NCI-H82 treated with DMSO at 0.1 percent for 48 hours (cell line): ENCODE results near the gene FANCC.

ENCODE experiments used
- DNase-seq: peaks from one replicate; lab custom pipeline; 2025; ENCODE audit not compliant: unreplicated experiment; lab: John Stamatoyannopoulos, UW

The FANCC gene

DNA sequence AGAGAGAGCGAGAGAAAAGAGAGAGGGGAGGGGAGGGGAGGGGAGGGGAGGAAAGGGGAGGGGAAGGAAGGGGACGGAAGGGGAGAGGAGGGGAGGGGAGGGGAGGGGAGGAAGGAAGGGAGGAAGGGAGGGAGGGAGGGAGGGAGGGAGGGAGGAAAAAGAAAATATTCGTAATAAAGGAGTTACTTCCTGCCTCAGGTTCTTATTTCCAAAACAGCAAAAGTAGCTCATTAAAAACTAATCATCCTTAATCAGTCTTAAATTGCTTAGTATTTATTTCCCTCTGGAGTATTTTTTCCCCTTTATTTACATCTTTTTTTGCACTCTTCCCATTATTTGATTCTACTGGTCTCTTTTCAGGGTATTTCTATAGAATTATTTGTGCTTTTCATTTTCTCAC lies 162.3 kb downstream of the FANCC start:
- no peak for DNase-seq

DNA sequence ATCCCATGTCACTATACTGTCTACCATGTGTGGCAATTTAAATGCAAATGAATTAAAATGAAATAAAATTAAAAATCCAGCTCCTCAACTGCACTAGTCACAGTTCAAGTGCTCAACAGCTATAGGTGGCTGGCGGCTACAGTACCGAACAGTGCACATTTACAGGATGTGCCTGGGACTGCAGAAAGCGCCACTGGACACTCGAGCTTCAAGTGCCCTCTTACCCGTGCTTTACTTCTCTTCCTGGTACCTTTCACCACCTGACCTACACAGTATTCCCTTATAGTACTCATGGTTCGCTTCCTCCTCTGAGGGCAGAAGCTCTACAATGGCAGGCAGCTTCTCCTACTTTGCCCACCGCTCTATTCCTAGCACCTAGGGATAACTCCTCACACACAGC lies 166.6 kb downstream of the FANCC start:
- no peak for DNase-seq

DNA sequence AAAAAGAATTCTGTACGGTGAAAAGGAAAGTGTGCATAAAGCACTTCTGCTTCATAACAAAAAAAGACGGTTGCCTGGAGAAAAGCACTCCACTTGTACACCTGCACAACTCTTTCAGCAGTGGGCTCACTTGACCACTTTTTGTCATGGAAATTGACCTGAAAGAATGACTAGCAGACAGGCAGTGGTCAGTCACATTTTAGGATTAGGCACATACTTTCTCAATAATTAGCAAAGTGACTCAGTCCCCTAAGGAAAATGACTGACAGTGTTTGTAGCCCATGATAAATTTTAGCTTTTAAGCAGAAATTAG lies 169.3 kb downstream of the FANCC start:
- no peak for DNase-seq

DNA sequence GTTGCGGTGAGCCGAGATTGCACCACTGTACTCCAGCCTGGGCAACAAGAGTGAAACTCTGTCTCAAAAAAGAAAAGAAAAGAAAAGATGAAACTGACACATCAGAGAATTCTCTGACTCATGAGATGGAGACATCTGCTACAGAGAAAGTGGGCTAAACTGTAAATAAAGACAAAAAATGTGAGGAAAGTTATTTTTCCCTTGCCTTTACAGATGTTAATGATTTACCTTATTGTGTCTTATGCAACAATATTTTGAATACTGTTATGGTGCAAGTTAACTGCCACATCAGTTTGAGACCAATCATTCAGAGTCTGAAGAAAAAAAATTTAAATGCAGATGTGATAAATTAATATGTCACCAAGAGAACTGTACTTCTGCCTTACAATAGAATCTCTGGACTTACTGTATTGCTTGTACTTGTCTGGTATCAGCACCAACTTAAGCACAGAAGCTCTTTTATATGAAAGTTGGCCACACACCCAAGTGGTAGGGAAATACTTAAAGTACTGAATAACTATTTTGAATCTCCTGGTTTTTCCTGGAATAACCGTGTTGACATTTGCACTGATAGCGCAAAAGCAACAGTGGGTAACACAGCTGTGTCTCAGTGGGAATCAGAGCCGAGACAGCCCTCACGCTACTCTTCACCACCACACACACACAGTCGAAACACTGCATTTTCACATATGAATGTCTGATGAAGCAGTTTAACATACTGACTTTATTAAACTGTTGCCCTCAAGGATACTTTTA lies 169.9 kb downstream of the FANCC start:
- DNase-seq: no peak

DNA sequence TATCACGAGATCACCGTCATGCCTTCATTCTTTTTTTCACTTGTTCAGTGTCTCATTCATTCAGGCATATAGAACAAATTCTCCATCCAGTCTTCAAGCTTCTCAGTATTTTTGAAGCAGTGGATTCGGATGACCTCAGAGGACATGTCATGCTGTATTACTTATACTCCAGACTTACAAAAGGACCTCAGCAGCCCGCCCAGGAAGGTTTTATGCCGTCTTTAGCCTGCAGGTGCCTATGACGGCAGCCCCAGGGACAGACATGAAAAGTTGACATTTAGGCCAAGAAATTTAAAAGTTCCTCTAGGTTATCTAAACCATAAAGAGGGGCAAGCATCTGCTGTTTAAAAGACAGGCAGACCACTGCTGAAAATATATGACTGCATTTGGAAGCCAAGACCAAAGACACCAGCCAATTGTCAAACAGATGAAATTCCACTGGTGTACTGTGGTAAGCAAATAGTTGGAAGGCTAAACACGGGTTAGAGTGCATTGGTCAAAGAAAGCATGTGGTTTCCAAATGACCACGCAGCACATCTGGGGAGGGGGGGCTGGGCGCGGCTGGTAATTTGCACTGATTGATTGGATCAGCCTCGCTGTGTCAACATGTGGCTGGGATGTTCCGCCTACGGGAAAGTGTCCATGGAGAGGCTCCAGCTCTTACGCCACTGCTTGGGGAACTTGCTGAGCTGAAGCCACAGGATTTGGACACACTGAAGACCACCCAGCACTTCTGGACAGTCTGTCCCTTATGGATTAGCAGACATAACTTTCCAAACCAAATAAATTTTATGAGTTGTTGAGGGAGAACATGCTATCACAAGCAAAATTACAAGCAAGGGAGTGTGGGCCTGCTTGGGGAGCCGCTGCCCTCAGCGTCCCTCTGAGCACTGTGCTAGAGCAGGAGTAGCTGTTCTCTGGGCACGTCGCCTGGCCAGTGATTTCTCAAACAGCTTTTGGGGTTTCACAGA lies 173.6 kb downstream of the FANCC start:
- no peak for DNase-seq

DNA sequence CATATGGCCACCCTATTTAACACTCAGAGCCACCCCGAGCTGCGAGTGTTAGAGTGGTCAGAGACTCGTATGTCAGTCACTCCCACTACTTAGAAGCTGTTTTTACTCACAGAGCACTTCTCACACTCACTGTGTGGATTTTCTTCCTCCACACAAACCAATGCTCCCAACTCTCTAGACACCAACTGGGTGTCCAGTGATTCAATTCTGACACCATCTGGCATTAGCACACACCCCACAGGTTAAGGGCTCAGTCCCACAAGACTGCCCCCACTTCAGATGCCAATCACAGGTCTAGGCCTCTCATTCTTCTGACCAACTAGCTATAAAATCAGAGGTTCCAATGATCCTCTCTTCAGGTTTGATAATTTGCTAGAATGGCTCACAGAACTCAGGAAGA lies 174.8 kb downstream of the FANCC start:
- DNase-seq: no peak

DNA sequence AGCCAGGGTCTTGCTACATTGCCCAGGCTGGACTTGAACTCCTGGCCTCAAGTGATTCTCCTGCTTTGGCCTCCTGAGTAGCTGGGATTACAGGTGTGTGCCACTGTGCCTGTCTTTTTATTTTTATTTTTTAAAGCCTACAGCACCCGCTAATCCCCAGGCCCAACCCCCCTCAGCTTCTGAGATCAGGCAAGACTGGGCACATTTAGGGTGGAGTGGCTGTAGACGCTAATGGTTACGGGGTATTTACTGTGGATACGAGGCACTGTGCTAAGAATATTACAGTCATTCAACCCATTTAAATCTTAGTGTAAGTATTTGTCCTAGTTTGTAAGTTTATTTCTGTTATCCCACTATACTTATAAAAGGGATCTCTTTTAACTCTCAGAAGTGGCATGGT lies 175.2 kb downstream of the FANCC start:
- DNase-seq: no peak

DNA sequence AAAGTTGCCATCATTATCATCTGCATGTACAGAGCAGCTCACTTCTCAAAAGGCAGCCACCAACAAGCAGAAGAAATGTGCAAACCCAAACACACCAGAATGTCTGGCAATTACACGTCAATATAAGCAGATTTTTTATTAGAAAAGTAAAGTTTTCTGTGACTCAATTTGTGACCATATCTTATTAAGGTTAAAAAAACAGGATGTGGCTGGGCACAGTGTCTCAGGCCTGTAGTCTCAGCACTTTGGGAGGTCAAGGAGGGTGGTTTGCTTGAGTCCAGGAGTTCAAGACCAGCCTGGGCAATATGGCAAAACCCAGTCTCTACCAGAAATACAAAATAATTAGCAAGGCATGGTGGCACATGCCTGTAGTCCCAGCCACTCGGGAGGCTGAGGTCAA lies 176.7 kb downstream of the FANCC start:
- DNase-seq: no peak

DNA sequence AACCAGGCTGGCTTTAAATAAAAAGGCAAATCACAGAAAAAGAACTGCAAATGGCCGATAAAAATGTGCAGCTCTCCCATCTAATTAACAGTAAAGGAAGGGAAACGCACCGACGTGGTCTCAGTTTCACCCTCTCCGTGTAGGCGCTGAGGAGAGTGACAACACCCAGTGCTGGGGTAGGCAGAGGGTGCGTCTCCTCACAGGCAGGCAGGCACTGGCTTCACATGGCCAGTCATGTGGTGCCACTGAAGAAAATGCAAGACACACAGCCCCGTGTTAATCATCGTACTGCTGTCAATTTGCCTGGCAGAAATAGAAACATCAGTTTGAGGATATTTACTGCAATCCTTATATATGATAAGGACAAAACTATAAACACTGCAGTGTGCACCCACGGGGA lies 178.4 kb downstream of the FANCC start:
- DNase-seq: no peak

DNA sequence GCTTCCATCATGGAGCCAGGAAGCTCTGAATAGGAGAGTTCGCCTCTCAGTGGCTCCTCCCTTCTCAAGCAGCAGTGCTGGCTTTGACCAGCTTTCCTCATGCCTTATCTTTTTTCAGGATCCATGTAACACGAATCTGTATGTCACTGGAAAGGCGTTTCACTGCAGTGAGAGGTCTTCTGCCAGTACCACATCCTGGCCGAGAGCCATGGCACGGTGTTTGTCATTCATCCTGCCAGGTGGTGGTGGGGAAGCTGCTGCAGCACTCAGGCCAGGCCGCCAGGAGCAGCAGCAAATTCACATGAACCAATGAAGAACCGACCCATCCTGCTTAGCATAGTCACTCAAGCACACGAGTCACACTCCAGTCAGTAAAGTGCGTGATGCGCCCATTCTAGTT lies 179.0 kb downstream of the FANCC start:
- no peak for DNase-seq

DNA sequence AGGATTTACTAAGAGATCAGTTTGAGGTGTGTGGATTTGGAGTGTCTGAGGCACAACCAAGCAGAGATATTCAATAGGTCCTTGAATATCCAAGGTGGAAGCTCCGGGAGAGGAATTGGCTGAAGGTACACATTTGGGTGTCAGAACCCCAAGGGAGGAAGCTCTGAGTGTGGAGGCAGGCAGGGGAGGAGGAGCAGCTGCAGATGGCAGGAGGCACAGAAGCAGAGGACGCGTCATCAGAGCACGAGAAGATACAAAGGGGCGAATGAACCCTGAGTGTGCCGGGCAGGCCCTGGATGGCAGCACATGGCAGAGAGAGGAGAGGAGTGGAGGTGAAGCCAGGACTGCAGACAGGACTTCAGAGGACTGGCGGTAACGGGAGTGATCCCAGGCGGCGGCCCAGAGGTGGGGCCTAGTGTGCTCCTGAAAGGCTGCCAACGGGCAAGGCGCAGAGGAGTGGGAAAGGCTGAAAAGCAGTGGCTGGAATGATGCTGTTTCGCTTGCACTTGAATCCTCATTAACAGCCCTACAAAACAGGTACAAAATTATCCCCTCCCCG lies 179.8 kb downstream of the FANCC start:
- no peak for DNase-seq

DNA sequence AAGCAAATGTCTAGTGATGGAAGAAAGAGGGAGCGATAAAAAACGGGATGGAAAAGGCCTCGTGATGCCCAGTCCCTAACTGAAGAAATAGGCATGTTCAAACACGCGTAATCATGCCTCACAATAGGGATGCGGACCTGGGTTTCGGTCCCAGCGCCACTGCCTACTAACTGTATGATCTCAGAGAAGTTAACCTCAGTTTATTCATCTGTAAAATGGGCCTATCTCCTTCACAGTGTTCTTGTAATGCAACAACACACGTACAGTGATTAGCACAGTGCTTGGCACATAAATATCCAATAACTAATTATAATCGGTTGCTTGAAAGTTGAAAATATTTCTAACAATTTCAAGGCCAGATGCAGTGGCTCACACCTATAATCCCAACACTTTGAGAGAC lies 181.8 kb downstream of the FANCC start:
- DNase-seq: no peak

DNA sequence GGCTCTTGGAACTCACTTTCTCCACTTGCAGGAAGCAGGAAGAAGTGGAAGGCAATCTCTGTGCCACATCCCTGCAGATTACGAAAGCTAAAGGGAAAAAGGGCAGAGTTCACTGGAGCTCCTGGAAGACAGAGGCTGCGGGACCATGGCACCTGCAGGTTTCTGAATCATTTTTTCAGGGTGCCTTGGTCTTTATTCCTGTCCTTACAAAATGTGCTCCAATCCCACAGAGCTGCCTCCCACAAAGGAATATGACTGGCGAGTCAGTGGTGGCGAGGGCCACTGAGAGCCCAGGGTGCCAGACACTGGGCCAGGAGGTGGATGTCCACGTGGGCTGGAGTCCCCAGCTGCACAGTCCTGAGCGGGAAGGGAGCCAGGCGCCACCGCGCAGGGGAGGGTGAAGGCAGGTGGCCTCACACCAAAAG lies 183.0 kb downstream of the FANCC start:
- DNase-seq: no peak

DNA sequence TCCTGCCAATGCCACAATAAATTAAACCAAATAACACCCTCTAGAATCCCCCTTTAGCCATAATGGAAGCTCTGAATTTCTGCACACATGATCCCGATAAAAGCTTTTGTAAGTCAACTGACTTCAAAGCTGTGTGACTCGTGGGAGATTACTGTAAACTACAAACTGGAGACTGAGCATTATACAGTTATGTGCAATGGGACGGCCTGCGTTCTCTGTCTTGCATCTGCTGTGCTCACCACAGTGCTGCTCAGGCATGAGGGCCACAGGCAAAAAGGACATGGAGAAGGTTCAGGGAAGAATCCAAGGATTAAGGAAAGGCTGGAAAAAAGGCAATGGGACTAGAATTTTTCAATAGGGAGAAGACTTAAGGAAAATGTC lies 184.2 kb downstream of the FANCC start:
- no peak for DNase-seq

DNA sequence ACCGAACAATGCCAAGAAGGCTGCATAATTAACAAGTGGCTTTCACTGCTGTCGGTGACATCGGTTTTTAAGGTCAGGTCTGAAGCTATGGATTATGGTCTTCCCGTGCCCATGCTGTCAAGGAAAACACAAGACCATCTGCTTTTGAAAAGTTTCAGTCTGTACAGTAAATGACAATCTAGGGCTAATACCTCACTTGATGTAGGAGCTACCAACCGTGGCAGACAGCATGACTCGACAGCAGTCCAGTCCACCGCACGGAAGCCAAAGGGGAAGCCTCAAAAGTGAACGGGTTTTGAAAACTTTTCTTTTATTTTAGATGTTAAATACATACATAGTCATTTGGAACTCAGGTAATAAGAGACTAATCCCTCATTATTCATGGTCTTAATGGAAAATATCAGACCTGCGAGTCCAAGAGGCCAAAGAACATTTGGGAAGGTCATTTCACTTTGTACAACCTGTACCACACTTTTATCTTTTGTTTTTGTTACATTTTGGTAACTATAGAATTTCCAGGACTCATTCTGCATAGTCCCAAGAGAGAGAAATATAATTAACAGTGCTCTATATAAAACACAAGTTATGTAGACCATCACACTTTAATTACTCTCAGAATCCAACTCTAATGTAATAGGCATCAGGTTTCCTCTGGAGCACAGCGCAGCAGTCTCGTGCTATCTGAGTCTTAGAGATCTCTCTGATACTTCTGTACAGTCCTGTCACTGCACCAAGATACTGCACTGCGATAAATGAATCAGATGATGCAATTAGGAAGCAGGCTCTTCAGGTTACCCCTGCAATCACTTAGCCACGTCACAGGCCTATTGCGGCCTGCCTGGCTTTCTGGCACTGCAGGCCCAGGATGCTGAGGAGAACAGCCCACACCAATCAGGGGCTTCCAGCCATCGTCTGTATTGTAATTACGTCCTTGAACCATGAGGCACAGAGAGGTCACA lies 184.9 kb downstream of the FANCC start:
- peak; percentile 66 for DNase-seq

DNA sequence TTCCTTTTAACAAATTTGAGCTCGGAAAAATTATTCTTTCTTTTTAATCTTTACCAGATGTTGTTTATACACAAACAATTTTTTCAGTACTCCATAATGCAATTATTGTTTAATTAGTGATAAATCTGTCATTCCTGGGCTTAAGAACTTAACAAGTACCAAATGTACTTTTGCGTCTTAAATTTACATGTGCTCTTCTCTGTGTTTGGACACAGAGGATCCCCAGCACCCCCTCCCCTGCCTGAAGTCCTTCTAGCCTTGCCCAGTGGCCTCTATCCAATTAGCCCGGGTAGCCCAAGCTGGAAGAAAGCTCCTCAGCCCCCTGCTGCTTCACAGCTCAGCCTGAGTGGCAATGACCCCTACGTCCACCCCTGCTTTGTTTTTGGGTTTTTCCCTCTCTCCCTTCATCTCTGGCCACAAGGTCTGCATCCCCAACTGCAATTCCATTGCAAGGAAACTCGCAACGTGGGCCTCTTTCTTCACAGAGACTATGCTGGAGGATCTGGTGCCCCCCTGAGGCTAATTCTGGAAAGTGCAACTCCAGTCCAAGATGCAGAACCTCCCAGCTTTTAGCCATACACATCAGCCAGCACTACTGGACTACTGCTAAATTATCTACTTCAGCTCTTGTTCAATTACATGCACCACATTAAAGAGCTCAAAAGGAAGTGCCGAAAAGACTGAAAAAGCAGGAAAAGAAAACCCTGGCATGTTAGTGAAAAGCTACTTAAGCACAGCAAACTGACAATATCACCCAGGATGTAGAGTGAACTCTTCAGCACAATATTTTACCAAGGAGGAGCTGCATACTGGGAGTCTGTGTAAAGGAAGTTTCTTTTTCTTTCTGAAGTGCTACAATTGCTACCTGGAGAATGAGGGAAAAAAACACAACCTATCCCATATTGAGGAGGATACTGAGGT lies 186.2 kb downstream of the FANCC start:
- DNase-seq: peak; percentile 92

DNA sequence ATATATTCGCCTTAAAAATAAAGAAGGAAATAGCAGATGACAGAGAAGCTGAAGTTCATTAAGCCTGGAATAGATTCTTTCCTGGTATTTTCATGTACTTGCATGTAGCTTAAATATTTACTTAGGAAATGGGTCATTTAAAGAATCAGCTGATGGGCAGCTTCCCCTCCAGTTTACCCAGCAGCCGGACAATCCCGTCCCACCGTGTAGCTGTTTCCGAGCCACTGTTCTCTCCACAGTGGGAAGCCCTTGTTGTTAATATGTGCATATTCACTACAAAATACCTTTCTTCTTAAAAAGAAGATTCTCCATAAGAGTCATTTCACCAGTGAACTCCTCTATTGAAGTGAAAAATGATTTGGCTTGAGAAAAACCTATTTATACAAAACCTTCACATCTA lies 187.0 kb downstream of the FANCC start:
- DNase-seq: no peak

DNA sequence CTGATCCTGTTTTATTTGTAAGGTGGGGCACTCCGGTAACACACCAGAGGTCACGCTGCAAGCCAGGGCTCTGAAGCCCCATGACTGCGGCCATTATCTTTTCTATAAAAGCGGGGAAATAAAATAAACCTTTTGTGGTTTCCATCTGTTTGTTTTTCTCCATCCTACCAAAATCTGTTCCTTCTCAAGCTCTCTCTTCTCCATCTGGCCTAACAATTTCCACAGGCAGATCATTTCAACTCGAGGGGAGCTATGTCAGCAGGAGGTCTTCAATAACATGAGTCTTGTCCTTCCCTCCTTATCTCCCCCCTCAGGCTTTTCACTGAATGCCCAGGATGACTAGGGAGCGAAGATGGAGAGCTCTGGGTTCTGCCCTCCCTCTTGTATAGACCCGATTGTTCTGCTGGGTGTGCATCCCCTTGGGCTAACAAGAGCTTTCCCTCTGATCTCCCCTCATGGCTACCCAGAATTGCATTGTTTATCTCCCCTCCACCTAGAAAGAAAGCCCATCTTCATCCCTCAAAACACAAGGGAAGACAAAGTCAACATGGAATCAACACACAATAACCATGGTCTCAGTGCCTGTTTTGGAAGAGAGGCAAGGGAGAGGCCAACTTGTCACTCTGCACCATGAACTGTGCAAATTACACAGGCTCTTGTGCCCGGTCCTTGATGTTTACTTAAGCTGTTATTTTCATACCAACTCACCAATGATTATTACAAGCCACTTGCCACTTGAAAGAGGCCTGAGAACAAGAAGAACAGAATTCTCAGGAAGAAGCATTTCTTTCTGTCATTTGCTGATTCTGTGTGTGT lies 187.8 kb downstream of the FANCC start:
- DNase-seq: peak; percentile 68

DNA sequence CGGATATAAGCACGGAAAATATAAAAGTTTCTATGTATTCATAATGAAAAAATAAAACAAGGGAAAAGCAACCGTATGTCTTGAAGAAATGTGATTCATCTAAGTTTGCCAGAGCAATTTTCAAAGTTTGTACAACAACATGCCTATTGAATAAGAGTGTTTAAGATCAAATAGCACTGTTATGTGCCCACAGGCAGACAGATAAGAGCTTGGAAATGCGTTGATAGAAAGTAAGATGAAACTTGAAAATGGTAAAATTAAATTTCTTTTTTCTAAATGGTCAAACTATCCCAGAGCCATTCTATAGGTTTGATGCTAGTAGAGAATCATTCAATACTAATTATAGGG lies 189.4 kb downstream of the FANCC start:
- DNase-seq: no peak
